Amniotic stem cell (primary cell): ENCODE measurements around the gene TRIM61.
A peak's percentile ranks its signal among the peaks of the same experiment; 100 is the strongest.
"Not testable (repeated sequence)": the region's sequence is repeated elsewhere in the genome, so short reads cannot be mapped to it uniquely, and the experiment has no call there.

Experiments used
- DNase-seq: peaks from one replicate; lab custom pipeline; 2025; lab: John Stamatoyannopoulos, UW

The TRIM61 gene

DNA sequence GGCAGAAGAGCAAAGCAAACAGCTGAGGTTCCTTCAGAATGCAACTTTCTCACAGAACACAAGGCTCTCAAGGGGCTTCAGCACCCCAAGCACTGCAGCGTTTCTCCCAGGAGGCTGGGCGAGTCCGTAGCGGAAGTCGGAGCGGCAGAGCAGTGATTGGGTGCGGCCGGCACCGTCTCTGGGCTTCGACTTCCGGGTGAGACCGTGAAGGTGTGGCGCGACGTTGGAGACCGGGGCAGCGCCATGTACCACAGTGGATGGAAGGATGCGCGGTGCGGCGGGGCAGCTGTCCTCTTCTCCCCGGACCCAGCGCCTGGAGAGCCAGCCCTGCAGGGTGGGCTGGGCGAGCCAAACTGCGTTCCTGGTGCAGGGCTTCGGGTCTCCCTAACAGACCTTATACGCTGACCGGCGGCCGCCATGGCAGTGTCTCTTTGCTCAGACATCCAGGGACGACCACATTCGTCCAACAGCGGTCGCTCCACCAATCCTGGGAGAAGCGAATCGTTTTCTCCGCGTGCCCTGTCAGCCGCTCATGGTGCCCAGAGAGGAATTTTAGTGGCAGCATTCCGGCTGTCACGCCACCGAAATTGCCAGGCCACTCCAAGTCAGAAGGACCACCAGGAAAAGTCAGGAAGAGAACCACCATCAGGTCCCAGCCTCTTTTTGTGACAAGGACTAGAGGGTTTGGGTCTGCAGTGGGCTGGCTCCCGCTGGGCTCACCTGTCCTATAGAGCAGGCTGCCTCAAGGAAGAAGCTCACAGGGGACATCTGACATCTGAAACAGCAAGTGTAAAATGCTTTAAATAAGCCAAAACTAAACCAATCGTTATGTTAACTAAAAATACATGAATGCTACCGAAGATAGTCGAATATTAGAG, 20.5 kb downstream of the TRIM61 start:
- DNase-seq = peak; percentile 2

DNA sequence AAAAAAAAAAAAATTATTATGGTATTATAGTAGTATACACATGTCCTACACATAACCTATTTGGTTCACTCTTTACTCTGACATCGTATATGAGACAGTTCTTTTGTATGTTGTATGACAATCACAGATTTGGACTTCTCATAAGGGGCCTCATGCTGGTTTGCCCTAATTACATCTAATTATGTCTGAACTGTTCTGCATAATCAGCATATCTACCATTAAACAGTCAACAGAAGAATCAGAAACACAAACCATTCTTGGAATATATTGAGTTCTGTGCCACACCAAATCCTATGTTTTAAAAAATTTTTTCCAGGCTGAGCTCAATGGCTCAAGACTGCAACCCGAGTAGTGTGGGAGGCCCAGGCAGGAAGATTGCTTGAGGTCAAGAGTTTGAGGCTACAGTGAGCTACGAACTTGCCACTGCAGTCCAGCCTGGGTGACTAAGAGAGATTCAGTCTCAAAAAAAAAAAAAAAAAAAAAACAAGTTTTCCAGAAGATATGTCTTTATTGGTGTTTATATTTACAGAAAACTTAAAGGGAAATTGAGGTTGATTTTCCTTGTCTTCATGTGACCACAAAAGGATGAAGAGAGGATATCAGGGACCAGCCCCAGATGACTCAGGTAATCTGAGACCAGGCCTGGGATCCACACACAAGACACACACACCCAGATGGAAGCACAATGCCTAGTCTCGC, 22.2 kb downstream of the TRIM61 start:
- DNase-seq = no peak

DNA sequence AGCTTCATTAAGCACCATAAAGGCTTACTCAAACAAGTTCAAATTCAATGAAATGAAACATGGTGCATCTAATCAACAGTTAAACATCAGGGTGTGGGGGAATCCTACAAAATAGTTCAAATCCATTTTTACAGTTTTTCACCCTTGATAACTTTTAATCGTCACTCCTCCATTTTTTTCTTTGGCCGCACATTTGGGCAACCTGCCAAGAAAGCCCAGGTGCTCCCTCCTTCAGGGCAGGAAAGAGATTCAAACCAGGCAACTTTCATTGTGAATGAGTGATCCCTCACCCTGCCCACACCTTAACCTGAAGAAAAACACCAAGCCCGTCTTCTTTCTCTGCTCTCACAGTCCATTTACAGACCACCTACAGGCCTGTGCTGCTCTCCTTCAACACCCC, 24.9 kb downstream of the TRIM61 start:
- DNase-seq = no peak

DNA sequence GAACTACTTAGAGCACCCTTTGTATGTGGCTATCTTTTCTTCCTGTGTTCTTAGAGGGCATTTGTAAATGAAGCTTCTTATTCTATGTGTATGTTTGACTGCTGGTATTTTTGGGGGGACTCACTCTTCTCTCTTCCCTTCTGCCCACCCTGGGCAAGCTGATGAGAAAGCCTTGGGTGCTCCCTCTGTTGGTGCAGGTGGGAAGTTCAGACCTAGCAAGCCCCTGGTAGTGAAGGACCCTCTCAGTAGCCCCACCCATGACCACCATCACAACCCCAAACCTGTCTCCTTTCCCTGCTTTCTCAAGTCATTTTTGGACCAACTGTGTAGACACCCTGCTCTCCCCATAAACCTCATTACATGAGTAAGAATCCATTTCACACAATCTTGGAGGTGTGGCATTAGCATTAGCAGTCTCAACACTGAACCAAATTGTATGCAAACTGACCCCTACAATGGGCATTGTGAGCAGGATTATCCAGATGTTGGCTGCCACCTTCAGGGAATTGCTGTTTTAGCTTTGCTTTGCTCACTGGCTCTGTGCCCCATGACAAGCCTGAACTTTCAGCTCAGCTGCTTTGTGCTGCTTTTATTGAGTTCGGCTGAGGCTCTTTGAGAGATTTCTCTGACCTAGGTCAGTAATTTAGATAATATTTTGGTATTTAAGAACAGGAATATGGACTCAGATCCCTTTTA, 27.9 kb downstream of the TRIM61 start:
- no peak for DNase-seq

DNA sequence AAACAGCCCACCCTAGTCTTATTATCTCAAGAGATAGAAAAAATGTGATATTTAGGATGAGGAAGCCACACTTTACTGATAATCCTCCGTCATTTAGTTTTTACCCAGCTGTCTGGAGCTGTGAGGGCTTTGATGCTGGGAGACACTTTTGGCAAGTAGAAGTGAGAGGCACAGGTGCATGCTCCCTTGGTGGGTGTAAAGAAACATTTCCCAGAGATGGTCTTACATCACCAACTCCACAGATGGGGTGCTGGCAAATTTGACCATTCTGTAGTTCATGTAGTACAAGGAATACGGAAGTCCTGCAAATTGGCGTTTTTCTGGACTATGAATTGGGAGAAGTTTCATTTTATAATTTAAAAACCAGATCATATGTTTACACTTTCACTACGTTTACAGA, 28.5 kb downstream of the TRIM61 start:
- DNase-seq = no peak

DNA sequence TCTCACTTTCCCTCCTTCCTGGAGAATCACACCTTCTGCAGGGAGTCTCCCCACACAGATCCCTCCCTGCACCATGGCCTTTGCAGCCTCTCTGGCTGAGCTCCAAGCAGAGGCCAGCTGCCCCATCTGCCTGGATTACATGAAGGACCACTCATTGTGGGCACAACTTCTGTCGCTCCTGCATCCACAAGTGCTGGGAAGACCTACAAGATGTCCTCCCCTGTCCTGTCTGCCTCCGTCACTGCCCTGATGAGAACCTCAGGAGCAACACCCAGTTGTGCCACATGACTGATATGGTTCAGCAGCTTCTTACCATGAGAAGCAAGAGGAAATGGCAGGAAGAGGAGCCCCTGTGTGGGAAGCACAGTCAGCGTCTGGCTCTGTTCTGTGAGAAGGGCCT, 29.5 kb downstream of the TRIM61 start:
- not testable (repeated sequence) for DNase-seq

DNA sequence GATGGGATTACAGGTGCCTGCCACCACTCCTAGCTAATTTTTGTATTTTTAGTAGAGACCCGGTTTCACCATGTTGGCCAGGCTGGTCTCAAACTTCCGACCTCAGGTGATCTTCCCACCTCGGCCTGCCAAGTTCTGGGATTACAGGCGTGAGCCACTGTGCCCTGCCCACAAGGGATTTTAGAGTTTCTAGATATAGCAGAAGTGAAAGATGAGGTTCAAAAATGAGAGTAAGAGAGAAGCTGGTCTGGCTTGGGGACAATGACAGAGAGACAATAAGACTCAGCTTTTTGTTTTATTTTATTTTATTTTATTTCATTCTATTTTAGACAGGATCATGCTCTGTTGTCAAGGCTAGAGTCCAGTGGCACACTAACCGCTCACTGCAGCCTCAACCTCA, 30.6 kb downstream of the TRIM61 start:
- DNase-seq = no peak

DNA sequence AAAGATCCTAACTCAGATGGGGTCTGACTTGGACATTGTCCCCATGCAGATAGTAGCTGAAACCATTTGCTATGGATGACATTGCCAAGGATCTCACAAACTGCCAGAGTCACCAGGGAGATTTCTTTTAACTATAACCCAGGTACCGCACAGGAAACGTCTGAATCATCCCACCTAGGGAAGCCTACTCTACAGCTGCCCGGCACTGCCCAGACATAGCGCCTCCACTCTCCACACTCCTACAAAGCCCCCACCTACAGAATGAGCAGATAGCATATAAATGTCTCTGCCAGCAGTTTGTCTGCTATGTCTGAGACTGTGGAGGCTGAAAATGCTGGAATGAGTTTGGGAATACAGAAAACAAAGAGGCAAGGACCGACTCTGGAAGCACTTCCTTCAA, 32.3 kb downstream of the TRIM61 start:
- DNase-seq = no peak

DNA sequence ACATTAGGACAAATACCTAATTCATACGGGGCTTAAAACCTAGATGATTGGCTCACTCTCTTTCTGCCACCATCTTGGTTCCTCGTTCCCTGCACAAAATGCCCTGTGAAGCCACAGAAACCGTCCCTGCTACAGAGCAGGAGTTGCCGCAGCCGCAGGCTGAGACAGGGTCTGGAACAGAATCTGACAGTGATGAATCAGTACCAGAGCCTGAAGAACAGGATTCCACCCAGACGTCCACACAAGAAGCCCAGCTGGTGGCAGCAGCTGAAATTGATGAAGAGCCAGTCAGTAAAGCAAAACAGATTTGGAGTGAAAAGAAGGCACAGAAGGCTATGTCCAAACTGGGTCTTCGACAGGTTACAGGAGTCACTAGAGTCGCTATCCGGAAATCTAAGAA, 34.3 kb downstream of the TRIM61 start:
- DNase-seq = no peak

DNA sequence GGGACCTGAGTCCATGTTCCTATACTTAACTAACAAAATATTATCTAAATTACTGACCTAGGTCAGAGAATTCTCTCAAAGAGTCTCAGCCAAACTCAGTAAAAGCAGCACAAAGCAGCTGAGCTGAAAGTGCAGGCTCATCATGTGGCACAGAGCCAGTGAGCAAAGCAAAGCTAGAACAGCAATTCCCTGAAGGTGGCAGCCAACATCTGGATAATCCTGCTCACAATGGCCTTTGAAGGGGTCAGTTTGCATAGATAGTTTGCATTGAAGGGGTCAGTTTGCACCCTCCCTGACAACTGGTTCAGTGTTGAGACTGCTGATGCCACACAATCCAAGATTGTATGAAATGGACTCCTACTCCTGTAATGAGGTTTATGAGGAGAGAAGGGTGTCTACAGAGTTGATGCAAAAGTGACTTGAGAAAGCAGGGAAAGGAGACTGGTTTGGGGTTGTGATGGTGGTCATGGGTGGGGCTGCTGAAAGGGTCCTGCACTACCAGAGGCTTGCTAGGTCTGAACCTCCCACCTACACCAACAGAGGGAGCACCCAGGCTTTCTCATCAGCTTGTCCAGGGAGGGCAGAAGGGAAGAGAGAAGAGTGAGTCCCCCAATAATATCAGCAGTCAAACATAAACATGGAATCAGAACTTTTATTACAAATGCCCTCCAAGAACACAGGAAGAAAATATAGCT, 39.7 kb downstream of the TRIM61 start:
- DNase-seq = no peak

DNA sequence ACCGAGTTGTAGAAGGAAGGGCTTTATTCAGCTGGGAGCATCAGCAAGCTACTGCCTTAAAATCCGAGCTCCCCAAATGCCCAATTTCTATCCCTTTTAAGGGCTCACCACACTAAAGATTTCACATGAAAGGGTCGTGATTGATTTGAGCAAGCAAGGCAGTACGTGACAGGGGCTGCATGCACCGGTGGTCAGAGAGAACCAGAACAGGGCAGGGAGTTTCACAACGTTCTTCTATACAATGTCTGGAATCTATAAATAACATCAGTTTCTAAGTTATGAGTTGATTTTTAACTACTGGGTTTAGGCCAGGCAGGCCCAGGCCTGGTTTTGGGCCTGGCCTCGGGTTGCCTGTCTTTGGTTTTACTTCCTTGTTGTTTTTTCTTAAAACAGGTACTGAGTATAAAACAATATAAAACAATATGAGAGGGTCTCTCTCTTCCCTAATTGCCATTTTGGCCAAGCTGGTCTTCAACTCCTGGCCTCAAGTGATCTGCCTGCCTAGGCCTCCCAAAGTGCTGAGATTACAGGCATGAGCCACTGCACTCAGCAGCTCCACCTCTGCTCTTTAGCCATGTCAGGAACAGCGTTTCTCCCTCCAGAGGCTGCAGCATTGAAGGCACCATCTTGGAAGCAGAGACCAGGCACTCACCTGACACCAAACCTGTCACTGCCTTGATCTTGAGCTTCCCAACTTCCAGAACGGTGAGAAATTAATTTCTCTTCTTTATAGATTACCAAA, 41.4 kb downstream of the TRIM61 start:
- DNase-seq = not testable (repeated sequence)

DNA sequence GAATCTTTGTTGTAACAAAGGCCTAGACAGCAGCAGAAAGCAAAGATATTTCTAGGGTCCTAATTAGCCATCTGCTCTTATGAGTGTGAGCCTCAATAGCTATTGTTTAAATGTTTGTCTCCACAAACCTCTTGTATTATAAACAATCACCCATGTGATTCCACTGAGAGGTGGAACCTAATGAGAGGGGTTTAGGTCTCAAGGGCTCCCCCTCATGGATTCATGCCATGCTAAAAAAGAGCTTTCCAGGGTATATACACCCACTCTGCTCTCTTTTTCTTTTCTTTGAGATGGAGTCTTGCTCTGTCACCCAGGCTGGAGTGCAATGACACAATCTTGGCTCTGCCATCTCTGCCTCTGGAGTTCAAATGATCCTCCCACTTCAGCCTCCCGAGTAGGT, 42.1 kb downstream of the TRIM61 start:
- no peak for DNase-seq

DNA sequence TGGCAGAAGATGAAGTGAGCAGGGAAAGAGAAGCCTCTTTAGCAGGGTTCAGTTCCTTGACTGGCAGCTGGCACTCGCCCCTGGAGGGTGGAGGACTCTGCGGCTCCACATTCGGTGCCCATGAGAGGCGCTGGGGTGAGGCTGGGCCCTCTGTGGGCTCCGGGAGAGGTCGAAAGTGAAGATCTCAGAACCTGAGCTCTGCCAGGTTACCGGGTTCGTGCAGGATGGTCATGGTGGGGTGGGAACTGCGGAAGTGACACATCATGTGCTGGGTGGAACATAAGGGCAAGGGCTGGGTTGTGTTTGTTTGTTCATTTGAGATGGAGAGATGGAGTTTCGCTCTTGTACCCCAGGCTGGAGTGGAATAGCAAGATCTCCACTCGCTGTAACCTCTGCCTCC, 44.2 kb downstream of the TRIM61 start:
- DNase-seq = no peak

DNA sequence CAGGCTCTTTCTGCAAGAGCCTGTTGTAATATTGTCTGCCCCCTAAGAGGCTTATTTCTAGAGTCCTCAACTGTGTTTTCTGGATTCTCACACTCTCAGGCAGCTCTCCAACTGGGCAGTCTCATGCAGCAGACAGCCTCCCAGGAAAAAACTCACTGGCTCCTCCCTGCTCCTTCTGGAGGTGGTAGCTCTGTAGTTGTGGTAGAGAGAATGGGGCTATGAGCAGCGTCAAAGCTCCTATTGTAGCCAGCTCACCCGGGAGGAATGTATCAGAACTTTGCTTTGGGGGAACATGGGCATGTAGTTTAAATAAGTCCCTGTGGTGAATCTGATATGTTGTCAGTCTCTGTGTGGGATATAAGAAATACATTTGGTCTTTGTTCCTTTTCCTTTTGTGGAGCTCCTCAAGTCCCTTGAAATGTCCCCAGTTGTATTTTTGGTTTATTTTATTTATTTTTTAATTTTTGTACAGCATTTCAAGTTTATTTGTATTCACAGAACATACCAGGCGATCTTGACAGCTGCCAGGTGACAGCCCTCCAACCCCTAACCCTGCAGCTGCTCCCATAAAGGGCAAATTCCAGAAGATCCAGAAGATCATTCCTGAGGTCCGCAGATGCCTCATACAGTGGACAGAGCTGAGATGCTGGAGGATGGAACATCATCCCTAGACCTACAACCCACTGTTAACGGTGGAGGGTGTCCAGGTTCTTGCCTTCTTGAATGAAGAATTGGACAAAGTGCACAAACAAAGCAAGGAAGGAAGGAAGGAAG, 45.7 kb downstream of the TRIM61 start:
- no peak for DNase-seq

DNA sequence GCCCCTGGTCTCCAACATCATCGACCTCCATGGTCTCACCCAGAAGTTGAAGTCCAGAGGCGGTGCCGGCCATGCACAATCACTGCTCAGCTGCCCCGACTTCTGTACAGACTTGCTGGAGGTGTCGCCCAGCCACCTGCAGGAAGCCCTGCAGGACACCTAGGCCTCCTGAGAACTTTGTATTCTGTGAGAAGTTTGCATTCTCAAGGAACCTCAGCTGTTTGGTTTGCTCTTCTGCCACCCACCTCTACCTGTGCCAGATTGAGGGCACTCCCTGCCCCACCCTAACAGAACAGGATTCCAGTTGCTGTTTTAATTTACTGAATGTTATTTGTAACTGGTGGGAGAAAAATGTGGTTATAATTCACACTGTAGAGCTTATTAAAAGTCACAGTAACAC, 46.8 kb downstream of the TRIM61 start:
- no peak for DNase-seq

DNA sequence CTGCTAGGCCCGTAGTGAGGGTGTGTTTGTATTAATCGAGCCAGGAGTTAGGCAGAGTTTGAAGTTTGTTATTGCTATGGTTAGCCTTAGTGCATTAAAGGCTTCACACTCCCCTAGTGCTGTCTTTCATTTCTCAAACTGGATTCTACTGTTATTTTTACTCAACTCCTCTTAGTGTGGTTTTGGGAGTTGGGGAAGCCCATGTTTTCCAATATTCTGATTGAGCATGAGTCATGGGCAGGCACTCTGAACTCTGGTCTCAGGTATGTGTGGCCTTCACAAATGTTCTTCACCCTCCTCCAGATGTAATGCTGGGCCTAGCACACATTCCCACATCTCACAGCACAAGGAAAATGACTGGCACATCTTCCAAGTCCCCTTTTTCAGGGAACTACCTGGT, 50.4 kb downstream of the TRIM61 start:
- not testable (repeated sequence) for DNase-seq

DNA sequence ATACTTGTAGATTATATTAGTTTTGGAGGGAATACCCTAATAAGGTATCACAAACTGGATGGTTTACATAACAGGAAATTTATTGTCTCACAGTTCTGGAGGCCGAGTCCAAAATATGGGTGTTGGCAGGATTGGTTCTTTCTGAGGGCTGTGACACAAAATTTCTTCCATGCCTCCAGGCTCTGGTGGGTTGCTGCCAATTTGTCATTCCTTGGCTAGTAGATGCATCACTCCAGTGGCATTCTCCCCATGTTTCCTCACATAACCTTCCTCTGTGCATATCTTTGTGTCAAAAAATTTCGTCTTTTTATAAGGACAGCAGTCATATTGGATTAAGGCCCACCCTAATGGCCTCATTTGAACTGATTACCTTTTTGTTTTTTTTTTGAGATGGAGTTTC, 51.2 kb downstream of the TRIM61 start:
- no peak for DNase-seq

DNA sequence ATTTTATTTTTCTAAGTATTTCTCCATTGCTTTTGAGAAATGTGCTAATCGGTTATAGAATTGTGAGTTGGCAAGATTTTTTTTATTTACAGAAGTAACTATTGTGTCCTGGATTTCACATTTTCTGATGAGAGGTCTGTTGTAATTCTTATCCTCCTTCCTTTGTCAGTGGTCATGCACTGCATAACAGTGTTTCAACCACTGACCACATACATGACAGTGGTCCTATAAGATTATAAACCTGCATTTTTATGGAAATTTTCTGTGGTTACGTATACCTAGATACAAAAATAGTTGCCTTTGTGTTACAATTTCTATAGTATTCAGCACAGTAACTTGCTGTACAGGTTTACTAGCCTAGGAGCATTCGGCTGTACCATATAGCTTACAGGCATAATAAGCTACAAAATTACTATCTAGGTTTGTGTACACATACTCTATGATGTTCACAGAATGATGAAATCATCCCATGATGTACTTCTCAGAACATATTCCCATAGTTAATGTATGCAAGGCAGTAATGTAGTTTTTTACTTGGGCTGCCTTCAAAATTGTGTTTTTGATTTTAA, 52.7 kb downstream of the TRIM61 start:
- no peak for DNase-seq

DNA sequence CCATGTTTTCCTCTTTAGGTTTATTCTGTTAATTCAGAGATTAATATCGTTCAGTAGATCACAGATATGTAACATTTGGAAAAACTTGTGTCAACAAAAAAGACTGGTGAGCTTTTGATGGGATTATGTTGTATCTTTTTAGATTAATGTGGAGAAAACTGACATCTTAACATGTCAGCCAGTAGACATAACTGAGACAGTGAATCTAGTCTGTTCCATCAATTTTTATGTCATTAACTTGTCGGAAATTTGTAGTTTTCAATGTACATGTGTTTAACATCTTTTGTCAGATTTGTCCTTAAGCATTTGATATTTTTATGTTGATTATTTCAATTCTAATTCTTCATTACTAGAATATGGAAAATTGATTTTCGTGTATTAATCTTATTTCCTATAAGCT, 58.5 kb downstream of the TRIM61 start:
- no peak for DNase-seq
